ENCODE data around the gene ZCCHC7.
"Not testable (repeated sequence)": the region's sequence is repeated elsewhere in the genome, so short reads cannot be mapped to it uniquely, and the experiment has no call there.

Gene ZCCHC7

GRCh38 chr9:37167456-37168047, 47.2 kb downstream of the ZCCHC7 start:
- DNase-seq (ENCODE audit: extremely low read depth in 1 of 2, low read depth in 1 of 2) = no peak

- DNase-seq (ENCODE audit: extremely low read depth in 1 of 2, low read depth in 1 of 2) = no peak
Observed at GRCh38 chr9:37172557-37172956, 52.2 kb downstream of the ZCCHC7 start.

GRCh38 chr9:37174247-37174646, 53.9 kb downstream of the ZCCHC7 start:
- no peak for DNase-seq (ENCODE audit: extremely low read depth in 1 of 2, low read depth in 1 of 2)

GRCh38 chr9:37178742-37179141, 58.4 kb downstream of the ZCCHC7 start:
- DNase-seq (ENCODE audit: extremely low read depth in 1 of 2, low read depth in 1 of 2) = no peak

- DNase-seq (ENCODE audit: extremely low read depth in 1 of 2, low read depth in 1 of 2) = no peak
Observed at GRCh38 chr9:37179576-37179975, 59.2 kb downstream of the ZCCHC7 start.

GRCh38 chr9:37180138-37180537, 59.8 kb downstream of the ZCCHC7 start:
- no peak for DNase-seq (ENCODE audit: extremely low read depth in 1 of 2, low read depth in 1 of 2)

- no peak for DNase-seq (ENCODE audit: extremely low read depth in 1 of 2, low read depth in 1 of 2)
Observed at GRCh38 chr9:37182718-37183117, 62.3 kb downstream of the ZCCHC7 start.

GRCh38 chr9:37184905-37185867, 64.8 kb downstream of the ZCCHC7 start:
- no peak for DNase-seq (ENCODE audit: extremely low read depth in 1 of 2, low read depth in 1 of 2)

GRCh38 chr9:37187292-37187691, 66.9 kb downstream of the ZCCHC7 start:
- no peak for DNase-seq (ENCODE audit: extremely low read depth in 1 of 2, low read depth in 1 of 2)

- no peak for DNase-seq (ENCODE audit: extremely low read depth in 1 of 2, low read depth in 1 of 2)
Observed at GRCh38 chr9:37187713-37188439, 67.5 kb downstream of the ZCCHC7 start.

GRCh38 chr9:37190739-37191138, 70.4 kb downstream of the ZCCHC7 start:
- DNase-seq (ENCODE audit: extremely low read depth in 1 of 2, low read depth in 1 of 2) = not testable (repeated sequence)

- no peak for DNase-seq (ENCODE audit: extremely low read depth in 1 of 2, low read depth in 1 of 2)
Observed at GRCh38 chr9:37191403-37192089, 71.2 kb downstream of the ZCCHC7 start.

- no peak for DNase-seq (ENCODE audit: extremely low read depth in 1 of 2, low read depth in 1 of 2)
Observed at GRCh38 chr9:37192803-37193202, 72.4 kb downstream of the ZCCHC7 start.

- no peak for DNase-seq (ENCODE audit: extremely low read depth in 1 of 2, low read depth in 1 of 2)
Observed at GRCh38 chr9:37197158-37198038, 77.0 kb downstream of the ZCCHC7 start.

- DNase-seq (ENCODE audit: extremely low read depth in 1 of 2, low read depth in 1 of 2) = no peak
Observed at GRCh38 chr9:37198039-37198729, 77.8 kb downstream of the ZCCHC7 start.

- DNase-seq (ENCODE audit: extremely low read depth in 1 of 2, low read depth in 1 of 2) = no peak
Observed at GRCh38 chr9:37198831-37199230, 78.5 kb downstream of the ZCCHC7 start.

- no peak for DNase-seq (ENCODE audit: extremely low read depth in 1 of 2, low read depth in 1 of 2)
Observed at GRCh38 chr9:37200433-37201005, 80.1 kb downstream of the ZCCHC7 start.

GRCh38 chr9:37201581-37201980, 81.2 kb downstream of the ZCCHC7 start:
- DNase-seq (ENCODE audit: extremely low read depth in 1 of 2, low read depth in 1 of 2) = no peak

- no peak for DNase-seq (ENCODE audit: extremely low read depth in 1 of 2, low read depth in 1 of 2)
Observed at GRCh38 chr9:37202091-37202490, 81.7 kb downstream of the ZCCHC7 start.
